ENCODE measurements around the gene ECEL1.

ECEL1 gene

DNA sequence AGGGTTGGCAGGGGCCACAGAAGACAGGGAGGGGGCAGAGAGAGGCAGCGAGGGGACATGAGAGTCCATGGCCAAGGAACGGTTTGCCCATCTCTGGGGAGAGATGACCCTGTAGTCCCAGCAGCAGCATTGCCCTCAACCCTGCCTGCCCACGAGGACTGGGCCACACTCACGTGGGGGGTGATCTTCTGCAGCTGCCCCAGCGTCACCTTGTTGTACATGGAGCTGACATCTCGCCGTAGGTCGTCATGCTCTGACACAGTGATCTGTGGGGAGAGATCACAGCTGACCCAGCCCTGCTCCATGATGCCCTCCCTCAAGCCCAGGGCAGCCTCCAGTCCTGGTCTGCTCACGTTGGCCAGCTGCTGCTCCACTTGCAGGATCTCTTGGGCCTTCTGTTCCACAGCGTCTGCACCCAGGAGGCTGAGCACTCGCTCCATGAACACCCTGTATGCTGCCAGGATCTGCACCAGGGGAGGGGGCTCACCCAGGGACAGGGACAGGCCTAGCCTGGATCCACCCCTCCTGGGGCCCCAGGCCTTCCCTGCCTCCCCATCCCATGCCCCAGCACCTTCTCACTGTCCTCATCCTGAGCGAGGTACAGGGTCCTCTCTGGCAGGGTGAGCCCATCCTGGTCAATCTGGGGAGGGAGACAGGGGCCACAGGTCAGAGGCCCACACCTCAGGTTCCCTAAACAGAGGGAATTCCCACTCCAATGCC, 2.8 kb downstream of the ECEL1 start:
- H3K4me3 ChIP-seq (ENCODE audit: low read depth, low read length): no peak overlapping the region

DNA sequence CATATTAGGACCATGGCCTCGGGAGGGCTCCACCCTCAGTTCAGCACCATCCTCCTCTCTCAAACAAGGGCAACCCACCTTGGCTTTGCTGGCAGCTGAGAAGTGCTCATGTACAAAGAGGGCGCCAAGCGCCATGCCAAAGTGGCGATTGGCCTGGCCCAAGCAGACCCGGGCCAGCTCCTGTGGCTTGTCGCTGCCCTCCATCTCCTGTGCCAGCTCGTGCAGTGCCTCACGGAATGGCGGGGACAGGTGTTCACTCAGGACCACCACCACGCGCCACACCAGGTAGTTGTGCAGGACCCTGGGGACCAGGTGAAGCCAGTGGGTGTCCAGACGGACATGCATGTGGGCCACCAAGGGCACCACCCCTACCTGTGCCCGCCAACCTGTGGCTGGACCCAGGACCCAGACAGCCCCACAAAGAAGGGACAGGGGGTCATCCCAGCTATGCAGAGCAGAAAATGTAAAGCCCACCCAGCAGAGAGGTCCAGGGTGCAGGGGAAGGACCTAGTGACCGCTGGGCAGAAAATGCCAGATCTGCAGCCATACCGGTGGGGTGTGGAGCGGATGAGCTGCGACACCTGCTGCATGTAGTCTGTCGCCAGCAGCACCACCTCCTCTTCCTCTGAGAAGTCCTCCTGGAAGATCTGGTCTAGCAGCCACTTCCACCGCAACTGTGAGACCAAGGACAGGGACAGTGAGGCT, 3.6 kb downstream of the ECEL1 start:
- H3K4me3 ChIP-seq (ENCODE audit: low read depth, low read length): no peak overlapping the region

GRCh38 chr2:232483311-232483922, 4.2 kb downstream of the ECEL1 start:
- H3K4me3 ChIP-seq (ENCODE audit: low read depth, low read length): no peak overlapping the region

- no peak overlapping the region for H3K4me3 ChIP-seq (ENCODE audit: low read depth, low read length)
Measured at GRCh38 chr2:232482301-232483238, 5.1 kb downstream of the ECEL1 start.

GRCh38 chr2:232481322-232482140, 6.1 kb downstream of the ECEL1 start:
- H3K4me3 ChIP-seq (ENCODE audit: low read depth, low read length): no peak overlapping the region

- no peak overlapping the region for H3K4me3 ChIP-seq (ENCODE audit: low read depth, low read length)
Measured at GRCh38 chr2:232480201-232481190, 7.1 kb downstream of the ECEL1 start.

- no peak overlapping the region for H3K4me3 ChIP-seq (ENCODE audit: low read depth, low read length)
Measured at GRCh38 chr2:232479341-232480200, 8.1 kb downstream of the ECEL1 start.

- no peak overlapping the region for H3K4me3 ChIP-seq (ENCODE audit: low read depth, low read length)
Measured at GRCh38 chr2:232478571-232479340, 8.9 kb downstream of the ECEL1 start.

GRCh38 chr2:232477751-232478510, 9.7 kb downstream of the ECEL1 start:
- no peak overlapping the region for H3K4me3 ChIP-seq (ENCODE audit: low read depth, low read length)

GRCh38 chr2:232476791-232477190, 10.8 kb downstream of the ECEL1 start:
- no peak overlapping the region for H3K4me3 ChIP-seq (ENCODE audit: low read depth, low read length)

GRCh38 chr2:232476045-232476444, 11.6 kb downstream of the ECEL1 start:
- H3K4me3 ChIP-seq (ENCODE audit: low read depth, low read length): no peak overlapping the region

DNA sequence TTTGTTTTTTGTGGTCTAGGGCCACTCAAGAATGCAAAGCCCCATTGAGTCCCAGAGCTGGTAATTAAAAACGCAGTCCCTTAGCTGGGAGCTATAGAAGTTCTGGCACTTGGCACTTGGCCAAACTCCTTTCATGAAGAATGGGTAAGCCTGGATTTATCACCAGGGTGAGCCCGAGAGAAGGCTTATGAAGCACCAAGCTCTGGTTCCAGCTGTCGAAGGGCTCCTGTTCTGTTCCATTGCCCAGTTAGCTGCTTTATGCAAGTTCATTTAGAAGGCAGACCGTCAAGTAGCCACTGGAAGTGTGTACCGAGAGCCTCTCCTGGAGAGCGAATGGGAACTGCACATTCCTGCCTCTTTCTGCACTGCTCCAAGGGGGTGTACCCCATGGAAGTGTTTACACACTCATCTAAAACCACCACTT, 14.2 kb downstream of the ECEL1 start:
- H3K4me3 ChIP-seq (ENCODE audit: low read depth, low read length): no peak overlapping the region

DNA sequence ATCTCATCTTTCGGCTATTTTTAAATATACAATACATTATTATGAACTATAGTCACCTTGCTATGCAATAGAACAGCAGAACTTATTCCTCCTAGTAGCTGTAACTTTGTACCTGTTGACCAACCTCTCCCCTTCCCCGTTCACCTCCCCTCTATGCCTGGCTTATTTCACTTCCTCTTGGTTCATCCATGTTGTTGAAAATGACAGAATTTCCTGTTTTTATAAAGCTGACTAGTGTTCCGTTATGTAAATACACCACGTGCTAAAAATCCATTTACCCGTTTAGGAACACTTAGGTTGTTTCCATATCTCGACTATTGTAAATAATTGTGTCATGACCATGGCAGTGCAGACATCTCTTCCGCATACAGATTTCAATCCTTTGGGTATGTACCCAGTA, 21.4 kb downstream of the ECEL1 start:
- H3K4me3 ChIP-seq (ENCODE audit: low read depth, low read length): no peak overlapping the region

DNA sequence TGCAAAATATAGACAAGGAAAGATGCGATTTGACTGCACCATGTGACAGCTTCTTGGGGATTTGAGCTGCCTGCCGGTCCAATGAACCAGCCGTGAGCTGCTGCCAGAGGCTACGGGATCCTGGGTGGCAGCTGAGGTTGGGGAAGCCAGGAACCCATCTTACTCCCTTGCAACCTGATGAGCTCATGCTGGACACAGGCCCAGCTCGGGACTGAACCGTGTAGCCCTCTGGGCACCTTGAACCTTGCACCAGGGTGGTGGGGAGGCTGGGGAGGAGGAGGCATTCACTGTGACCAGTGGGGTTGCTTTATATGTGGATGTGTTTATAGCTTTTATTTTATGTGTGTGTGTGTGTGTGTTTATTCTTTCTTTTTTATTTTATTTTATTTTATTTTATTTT, 22.6 kb downstream of the ECEL1 start:
- H3K4me3 ChIP-seq (ENCODE audit: low read depth, low read length): no peak overlapping the region

GRCh38 chr2:232464544-232464885, 23.1 kb downstream of the ECEL1 start:
- H3K4me3 ChIP-seq (ENCODE audit: low read depth, low read length): no peak overlapping the region

DNA sequence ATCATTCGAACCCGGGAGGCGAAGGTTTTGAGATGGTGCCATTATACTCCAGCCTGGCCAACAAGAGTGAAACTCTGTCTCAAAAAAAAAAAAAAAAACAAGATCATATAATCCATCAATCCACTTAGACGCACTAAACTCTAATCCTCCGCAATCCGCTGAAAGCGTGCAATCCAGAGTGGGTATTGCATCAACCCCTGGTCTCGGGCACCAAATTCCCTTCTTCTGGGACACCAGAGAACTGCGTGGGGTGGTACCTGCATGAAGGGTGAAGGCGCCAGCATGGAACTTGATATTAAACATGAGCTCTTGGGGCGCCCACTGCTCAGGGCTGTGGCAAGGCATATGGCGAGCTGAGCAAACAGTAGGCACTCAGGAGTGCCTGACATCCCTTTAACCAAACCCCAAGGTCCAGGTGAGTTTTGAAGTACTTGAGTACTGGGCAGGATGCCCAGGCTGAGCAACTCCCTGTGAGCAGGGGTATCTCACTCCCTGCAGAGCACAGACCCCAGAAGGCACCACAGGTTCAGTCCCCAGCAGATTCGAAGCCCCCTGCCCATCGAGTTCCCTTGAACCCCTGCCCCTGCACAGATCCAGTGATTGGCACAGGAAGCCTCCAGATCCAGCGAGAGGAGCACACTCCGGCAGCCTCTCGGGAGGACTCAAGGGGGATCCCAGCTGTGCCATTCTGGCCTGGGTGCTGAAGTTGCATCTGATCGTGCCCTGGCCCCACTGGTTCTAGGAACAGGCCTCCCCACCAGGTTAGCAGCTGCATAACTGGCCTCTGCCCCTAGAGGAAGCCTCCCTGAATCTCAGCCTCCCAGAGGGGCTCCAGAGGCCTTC, 23.7 kb downstream of the ECEL1 start:
- no peak overlapping the region for H3K4me3 ChIP-seq (ENCODE audit: low read depth, low read length)
